ENCODE measurements around the gene LENG8.

LENG8 gene

DNA sequence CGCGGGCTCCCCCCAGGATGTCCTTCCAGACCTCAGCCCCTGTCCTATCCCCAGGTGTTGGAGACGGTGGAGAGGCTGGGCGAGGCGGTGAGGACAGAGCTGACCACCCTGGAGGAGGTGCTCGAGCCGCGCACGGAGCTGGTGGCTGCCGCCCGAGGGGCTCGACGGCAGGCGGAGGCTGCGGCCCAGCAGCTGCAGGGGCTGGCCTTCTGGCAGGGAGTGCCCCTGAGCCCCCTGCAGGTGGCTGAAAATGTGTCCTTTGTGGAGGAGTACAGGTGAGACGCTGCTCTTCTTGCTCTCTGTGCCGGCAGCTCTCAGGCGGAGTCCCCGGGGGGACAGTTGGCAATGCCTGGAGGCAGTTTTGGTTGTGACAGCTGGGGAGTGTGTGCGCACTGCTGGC lies 26.9 kb upstream of the LENG8 start:
- no peak for DNase-seq (ENCODE audit: low read depth in 1 of 2, low spot score in 1 of 2)

DNA sequence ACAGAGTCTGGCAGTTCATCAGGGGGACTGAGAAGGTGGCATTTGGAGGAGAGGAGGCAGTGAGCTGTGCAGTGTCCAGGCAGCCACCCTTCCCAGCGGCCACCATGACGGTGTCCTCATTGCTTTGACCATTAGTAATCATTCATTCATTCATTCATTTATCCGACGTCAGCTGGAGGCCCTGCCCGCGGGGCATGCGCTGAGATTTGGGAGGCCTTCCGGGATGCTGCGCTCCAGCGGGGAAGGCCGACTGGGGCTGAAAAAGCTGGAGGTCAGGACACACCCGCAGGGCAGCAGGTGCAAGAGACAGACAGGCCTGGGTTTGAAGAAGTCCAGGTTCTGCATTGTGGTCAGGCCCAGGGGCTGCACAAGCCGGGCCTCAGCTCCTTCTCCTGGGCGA lies 24.8 kb upstream of the LENG8 start:
- DNase-seq (ENCODE audit: low read depth in 1 of 2, low spot score in 1 of 2) = no peak

DNA sequence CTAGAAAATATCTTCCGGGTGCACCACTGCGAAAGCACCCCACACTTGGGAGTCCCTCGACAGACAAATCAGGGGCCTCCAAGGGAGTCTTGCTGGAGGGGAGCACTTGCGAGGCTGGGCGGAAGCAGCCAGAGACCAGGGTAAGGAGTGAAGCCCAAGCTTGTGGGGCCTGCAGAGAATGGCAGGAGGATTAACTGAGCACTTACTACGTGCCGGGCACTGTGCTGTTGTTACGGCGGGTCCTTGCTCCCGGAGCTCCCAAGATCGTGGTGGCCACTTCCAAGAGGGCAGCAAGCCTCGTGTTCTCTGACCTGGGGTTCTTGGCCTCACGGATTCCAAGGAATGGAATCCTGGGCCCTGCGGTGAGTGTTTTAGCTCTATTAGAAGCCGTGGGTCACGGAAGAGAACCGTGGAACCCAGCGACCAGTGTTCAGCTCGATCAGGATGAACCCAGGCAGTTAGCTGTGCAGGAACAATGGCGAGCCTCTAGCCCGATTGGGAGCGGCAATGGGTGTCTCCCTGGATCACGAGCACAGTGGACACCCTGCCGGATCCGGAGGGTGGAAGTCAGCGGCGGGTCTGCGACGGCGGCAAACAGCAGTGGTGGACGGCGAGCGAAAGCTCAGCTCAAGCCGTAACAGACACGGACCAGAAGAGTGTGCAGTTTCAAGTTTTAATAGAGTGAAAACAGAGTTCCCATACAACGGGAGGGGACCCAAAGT lies 24.2 kb upstream of the LENG8 start:
- DNase-seq (ENCODE audit: low read depth in 1 of 2, low spot score in 1 of 2) = no peak

DNA sequence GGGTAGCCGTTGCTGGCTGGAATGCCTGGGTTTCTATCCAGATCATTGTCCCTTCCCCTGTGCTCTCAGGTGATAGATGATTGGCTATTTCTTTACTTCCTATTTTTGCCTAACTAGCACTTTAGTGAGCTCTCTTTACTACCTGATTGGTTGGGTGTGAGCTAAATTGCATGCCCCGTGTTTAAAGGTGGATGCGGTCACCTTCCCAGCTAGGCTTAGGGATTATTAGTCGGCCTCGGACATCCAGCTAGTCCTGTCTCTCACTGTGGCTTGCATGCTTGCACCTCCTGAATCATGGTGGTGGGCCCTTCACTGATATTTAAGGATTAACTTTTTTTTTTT lies 23.6 kb upstream of the LENG8 start:
- no peak for DNase-seq (ENCODE audit: low read depth in 1 of 2, low spot score in 1 of 2)

DNA sequence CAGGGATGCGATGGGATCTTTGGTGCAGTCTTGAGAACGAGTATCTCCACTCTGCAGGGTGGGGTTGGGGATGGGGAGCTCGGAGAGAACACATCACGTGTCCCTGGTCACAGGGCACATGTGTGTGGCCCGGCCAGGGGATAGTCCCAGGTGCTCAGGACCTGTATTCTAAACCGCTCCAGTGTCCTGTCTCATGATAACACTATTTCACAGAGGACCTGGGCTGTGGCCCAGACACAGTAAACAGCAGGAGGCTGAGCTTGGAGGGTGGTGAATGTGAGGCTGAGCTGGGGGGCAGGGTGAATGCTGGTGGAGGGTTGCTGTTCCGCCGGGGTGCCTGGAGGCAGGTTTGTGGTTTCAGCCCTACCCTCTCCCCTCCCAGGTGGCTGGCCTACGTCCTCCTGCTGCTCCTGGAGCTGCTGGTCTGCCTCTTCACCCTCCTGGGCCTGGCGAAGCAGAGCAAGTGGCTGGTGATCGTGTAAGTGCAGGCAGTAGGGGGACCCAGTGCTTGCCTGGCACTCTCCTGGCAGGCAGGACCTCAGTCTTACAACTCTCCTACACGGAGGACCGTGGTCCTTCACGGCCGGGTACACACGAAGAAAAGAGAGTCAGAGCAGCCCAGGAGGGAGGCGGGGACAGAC lies 22.6 kb upstream of the LENG8 start:
- no peak for DNase-seq (ENCODE audit: low read depth in 1 of 2, low spot score in 1 of 2)

DNA sequence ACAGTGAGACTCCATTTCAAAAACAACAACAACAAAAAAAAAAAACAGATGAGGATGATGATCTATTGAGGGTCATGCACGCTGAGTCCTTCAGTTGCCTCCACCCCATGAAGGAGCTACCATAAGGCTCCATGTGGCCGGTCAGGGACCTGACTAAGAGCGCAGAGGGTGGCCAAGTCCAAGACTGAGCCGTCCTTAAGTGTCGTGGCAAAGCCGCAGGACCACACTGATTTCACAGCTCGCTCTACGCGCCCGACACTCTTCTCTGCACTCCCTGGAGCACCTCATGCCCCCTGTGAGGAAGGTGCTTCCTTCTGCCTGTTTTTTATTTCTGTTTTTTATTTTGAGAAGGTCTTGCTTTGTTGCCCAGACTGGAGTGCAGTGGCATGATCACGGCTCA lies 21.4 kb upstream of the LENG8 start:
- no peak for DNase-seq (ENCODE audit: low read depth in 1 of 2, low spot score in 1 of 2)

DNA sequence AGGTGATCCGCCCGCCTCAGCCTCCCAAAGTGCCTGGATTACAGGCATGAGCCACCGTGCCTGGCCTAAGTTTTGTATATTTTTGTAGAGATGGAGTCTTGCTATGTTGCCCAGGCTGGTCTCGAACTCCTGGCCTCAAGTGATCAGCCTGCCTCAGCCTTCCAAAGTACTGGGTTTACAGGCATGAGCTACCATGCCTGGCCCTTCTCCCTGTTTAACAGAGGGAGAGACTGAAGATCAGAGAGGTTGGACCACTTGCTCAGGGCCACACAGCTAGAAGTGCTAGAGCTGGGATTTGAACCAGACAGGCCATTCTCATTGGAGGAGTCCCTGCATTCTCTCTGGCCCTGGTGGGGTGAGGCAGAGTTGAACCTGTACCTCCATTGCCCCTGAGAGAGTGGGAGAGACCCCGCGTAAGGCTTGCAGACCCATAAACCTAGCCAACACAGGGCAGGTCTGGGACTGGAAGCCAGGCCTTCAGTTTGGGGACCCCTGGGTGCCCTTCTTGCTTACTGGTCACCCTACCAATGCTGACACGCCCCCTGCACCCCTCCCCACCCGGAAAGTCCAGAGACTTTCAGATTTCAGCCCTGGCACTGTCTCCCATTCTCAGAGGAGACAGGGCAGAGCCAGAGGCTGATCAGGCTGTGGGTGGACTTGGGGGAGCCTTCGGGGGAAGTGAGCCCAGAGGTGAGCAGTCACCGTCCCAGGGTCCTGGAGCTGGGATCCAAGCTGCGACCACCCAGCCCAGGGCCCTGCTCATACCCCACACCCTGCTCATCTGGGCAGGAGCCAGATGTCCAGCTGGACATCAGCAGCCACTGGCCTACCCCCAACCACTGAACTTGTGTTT lies 20.4 kb upstream of the LENG8 start:
- DNase-seq (ENCODE audit: low read depth in 1 of 2, low spot score in 1 of 2) = no peak

DNA sequence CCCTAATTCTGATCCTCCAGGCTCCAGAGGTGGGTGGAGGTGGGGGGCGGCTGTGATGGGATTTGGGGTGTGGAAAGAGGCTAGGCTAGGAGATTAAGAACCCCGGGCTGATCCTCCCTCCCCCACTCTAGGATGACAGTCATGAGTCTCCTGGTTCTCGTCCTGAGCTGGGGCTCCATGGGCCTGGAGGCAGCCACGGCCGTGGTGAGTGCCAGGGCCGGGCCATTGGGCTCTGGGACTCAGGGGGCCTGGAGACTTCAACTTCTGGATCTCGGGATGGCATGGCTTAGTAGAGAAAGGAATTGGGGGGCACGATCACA lies 19.9 kb upstream of the LENG8 start:
- no peak for DNase-seq (ENCODE audit: low read depth in 1 of 2, low spot score in 1 of 2)

DNA sequence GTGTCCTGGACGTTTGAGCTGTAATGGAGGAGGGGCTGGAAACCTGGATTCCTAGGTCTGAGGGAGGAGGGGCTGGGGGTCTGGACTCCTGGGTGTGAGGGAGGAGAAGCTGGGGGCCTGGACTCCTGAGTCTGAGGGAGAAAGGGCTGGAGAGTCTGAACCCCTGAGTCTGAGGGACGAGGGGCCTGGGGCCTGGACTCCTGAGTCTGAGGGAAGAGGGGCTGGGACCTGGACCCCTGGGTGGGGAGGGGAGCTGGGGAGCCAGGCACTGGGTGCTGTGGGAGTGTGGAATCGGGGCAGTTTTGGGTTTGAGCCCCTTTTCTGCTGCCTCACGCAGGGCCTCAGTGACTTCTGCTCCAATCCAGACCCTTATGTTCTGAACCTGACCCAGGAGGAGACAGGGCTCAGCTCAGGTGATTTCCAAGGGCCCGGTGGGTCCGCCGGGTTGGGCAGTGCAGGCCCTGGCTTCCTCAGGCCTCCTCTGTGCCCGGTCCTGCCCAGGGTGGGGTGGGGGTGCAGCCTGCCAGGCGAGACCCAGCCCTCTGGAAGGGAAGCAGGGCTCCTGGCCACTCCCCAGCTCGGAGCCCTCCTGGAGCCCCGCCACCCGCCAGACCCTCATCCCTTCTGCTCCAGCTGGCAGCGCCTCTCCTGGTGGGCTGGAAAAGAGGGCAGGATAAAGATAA lies 19.3 kb upstream of the LENG8 start:
- DNase-seq (ENCODE audit: low read depth in 1 of 2, low spot score in 1 of 2) = no peak

DNA sequence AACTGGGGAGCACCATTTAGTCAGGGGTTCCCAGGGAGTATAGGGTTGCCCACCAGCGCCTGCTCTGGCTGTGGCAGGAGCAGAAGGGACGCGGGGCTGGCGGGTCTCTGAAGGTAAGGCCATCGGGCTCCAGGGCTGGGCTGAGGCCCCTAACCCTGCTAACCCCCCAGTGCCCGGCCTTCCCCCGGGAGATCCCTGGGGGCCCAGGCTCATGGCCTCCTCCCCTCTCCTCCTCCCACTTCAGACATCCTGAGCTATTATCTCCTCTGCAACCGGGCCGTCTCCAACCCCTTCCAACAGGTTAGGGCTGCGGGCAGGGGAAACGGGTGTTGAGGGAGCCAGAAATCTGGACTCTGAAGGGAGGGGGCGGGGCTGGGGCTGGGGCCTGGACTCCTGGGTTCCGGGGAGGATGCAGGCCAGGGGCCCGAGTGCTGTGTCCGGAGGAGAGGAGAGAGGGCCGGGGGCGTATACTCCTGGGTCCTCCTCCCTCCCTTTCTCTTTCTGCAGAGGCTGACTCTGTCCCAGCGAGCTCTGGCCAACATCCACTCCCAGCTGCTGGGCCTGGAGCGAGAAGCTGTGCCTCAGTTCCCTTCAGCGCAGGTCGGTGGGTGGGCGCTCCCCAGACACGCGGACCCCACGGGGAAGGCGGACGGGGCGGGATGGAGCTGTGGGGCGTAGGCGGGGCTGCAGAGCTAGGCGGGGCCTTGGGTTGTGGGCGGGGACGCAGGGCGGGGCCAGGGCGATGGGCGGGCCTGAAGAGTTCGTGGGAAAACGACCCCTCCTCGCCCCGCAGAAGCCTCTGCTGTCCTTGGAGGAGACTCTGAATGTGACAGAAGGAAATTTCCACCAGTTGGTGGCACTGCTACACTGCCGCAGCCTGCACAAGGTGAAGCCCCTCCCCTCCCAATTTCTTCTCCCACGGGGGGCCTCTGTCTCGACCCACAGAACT lies 18.4 kb upstream of the LENG8 start:
- peak in 1 of 2 donors; percentile 36 for DNase-seq (ENCODE audit: low read depth in 1 of 2, low spot score in 1 of 2)

DNA sequence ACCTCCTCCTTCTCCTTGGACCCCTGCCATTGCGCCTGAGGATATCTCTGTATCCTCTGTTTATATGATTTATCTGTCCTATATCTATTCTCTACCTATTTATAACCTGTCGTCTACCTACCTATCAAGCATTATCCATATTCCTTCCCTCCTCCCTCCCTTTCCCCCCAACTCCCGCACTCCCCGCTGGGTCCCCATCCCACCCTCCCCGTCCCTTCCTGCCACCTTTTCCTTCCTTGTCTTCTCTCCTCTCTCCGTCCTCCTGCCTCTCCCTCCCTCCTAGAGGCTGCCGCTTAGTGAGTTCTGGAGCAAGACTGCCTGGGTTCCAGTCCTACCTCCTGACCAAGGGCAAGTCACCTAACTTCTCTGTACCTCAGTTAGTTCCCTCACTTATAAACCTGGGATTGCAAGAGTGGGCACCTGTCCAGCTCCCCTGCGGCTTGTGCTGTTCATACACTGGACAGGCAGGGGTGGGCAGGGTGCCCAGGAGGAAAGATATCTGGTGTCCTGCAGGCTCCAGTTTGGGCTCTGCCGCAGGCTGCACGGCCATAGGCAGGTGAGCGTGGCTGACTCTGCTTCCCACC lies 17.7 kb upstream of the LENG8 start:
- no peak for DNase-seq (ENCODE audit: low read depth in 1 of 2, low spot score in 1 of 2)

DNA sequence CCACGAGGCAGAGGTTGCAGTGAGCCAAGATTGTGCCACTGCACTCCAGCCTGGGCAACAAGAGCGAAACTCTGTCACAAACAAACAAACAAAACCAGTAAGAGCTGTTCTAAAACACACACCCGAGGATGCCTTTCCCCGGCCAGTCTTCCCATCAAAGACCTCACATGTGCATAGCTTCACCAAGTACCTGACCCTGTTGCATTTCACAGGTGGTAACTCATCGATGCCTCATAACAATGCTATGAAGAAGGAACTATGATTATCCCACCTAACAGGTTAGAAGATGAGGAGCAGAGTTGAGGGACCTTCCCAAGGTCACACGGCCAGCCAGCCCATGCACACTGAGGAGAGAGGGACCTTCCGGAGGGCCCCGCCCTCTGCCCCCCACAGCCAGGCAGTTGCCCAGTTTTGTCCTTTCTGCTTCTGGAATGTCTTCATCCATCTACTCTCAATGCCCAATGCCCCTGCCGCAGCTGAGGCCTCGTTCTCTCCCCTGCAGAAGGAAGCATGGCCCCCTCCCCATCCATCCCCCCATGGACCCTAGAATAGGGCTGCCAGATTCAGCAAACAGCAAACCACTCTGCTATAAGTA lies 16.8 kb upstream of the LENG8 start:
- no peak for DNase-seq (ENCODE audit: low read depth in 1 of 2, low spot score in 1 of 2)

DNA sequence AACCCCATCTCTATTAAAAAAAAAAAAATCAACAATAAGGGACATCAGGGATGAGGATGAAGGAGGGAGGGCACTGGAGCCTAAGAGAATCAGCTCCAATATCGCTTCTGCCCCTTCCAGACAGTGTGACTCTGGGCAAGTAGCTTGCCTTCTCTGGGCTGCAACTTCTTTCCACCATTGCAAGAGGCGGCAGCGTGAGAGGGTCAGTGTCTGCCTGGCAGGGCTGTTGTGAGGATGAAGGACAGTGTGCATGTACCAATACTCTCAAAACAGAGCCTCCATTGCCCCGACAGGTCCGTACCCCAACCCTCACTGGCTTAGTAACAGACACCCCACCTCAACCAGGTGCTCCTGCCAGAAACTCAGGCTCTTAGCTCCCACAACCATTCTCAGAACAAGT lies 15.3 kb upstream of the LENG8 start:
- DNase-seq (ENCODE audit: low read depth in 1 of 2, low spot score in 1 of 2) = no peak

DNA sequence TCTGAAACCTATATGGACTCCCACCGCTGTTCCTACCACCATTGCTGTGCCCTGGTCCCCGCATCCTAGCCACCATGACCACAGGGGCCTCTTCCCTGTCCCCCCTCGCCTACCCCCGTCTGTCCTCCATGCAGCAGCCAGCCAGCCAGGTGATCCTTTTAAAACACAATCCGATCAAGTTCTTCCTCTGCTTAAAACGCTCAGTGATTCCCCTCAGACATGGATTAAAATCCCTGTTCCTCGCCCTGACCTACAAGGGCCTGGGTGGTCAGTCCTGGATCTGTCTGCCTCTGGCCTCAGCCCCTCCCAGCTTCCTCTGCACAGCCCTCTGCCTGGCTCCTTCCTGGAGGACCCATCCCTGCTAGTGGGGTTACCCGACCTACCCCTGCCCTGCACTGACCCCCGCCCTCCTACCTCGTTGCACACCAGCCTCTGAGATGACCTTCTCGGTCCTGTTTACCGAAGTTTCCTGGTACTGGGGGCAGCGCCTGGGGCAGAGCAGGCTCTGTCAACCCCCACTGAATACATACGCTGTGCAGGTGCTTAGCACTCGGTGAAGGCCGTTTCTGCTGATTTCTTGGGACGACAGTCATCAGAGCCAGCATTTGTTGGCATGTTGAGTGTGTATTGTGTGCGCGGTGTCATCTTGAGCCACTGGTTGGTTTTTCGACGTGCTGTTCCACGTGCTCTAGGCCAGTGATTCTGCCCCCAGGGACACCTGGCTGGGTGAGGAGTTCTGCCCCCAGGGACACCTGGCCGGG lies 14.7 kb upstream of the LENG8 start:
- no peak for DNase-seq (ENCODE audit: low read depth in 1 of 2, low spot score in 1 of 2)

DNA sequence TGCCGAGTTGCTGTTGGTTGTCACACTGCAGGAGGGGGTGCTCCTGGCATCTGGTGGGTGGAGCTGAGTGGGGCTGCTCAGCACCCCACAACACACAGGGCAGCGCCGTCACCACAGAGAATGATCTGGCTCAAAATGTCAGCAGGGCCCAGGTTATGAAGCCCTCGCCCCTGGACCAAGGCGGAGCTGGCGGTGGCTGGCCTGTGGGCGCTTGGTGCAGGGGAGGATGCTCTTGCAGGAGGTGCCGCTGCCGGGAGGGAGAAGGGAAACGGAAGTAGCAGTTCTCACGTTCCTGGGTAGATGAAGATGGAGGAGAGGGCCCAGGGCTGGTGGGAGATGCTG lies 14.2 kb upstream of the LENG8 start:
- no peak for DNase-seq (ENCODE audit: low read depth in 1 of 2, low spot score in 1 of 2)

DNA sequence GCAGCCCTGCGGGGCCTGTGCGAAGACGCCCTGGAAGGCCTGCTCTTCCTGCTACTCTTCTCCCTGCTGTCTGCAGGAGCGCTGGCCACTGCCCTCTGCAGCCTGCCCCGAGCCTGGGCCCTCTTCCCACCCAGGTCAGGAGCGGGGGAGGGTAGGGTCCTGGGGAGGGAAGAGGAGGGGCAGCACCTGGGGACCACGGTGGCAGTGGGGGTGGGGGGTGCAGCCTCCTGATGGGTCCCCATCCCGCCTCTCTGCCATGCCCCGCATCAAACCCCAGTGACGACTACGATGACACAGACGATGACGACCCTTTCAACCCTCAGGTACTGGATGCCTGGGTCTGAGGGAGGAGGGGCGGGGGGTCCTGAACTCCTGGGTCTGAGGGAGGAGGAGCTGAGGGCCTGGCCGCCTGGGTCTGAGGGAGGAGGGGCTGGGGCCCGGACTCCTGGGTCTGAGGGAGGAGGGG lies 13.4 kb upstream of the LENG8 start:
- no peak for DNase-seq (ENCODE audit: low read depth in 1 of 2, low spot score in 1 of 2)

DNA sequence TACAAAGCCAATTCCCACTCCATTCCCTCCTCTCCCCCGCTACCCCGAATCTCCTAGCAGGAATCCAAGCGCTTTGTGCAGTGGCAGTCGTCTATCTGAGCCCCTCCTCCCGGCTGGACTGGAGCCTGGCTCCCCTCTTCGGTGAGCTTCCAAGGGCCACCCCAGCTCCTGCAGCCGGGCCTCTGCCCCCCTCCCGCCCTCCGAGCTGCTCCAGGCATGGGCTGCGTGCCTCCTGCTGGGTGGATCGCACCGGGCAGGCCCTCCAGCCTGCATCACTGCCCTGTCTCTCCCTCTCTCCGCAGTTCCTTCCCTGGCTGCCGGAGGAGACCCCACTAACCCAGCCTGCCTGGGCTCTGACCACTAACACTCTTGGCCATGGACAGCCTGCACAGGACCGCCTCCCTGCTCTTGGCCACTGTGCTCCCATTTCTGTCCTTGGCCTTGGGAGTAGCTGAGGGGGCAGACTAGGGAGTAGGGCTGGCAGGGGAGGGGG lies 12.9 kb upstream of the LENG8 start:
- DNase-seq (ENCODE audit: low read depth in 1 of 2, low spot score in 1 of 2) = no peak

DNA sequence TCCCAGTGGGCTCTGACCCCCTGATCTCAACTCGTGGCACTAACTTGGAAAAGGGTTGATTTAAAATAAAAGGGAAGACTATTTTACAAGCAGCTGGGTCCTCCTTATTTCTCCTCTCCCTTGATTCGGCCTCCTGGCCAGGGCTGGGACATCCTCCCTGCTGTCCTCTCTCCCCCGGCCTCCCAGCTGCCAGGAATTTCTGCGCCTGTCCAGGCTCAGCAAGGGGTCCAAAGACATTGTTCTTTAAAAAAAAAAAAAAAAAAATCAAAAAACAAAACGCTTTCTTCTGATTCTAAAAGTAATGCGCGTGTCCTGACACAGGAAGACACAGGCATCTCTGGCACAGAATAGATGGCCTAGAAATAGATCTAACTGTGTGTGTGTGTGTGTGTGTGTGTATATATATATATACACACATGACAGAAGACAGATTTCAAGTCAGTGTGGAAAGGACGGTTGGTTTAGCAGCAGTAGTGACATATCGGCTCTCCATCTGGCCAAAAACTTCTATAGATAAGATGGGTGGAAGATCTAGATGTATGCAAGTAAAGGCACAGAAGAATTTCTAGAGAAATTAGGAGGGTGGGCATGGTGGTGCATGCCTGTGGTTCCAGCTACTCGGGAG lies 12.3 kb upstream of the LENG8 start:
- DNase-seq (ENCODE audit: low read depth in 1 of 2, low spot score in 1 of 2) = no peak
